GM23338 (cell line): ENCODE measurements around the gene NFYA.

Experiments
- CTCF ChIP-seq, 2 experiments: fragments of 200-600 bp in 1 of 2; sonication (generic) in 1 of 2; conservative IDR thresholded peaks; 2 replicates each; pipeline versions ENCODE4 v1.5.1 to v1.6.1; 2016 to 2017; ENCODE audit warnings: antibody characterized with exemption in 2 of 2, low read depth in 2 of 2, mild to moderate bottlenecking in 2 of 2, moderate library complexity in 1 of 2
- STAT1 ChIP-seq: IDR thresholded peaks from one replicate; pipeline ENCODE4 v1.6.1; 2016; ENCODE audit warnings: antibody characterized with exemption; ENCODE audit not compliant: unreplicated experiment

GRCh38 chr6:41037107-41037900 is 35.5 kb upstream of the NFYA start:
- TF ChIP-seq CTCF (conservative IDR thresholded peaks at IDR 0.05; ENCODE audit: low read depth in 2 of 2) (no peak), STAT1 (no peak)
